MCF 10A (cell line): ENCODE data around the gene COG1. TPM values are rescaled to one million over a fixed set of nuclear protein-coding genes. Genes with fewer than 3 reads are reported as not detected.

ENCODE experiments used
- BruUV-seq: library from RNA; stranded (reverse); fragments of 400-500 nt; replicated peaks from 2 replicates; lab custom pipeline; 2021; lab: Mats Ljungman, UMichigan
- CTCF ChIA-PET: fragments of 300-600 bp; sonication (Branson Sonifier 250); formaldehyde crosslinking; extraction: SDS; loops from one replicate; lab custom pipeline; 2021; ENCODE audit warnings: antibody characterized with exemption, inconsistent platforms; lab: Yijun Ruan, JAX
- POLR2A ChIA-PET: fragments of 300-600, 350-650 bp; sonication (Branson Sonifier 250); formaldehyde crosslinking; extraction: SDS; loops from one replicate; lab custom pipeline; 2020; ENCODE audit warnings: antibody characterized with exemption, inconsistent platforms; lab: Yijun Ruan, JAX
- DNase-seq: peaks from one replicate; pipeline ENCODE4 v3.0.0-alpha.2; 2018; ENCODE audit not compliant: unreplicated experiment
- H3K27ac Mint-ChIP-seq: one replicate; pipeline ENCODE4 v1.8.0; 2022; ENCODE audit warnings: mild to moderate bottlenecking, low read depth, mixed read lengths; ENCODE audit not compliant: unreplicated experiment
- H3K27me3 Mint-ChIP-seq: one replicate; pipeline ENCODE4 v1.8.0; 2022; ENCODE audit warnings: mixed read lengths; ENCODE audit not compliant: insufficient read depth, unreplicated experiment
- H3K36me3 Mint-ChIP-seq: one replicate; pipeline ENCODE4 v1.8.0; 2022; ENCODE audit warnings: mild to moderate bottlenecking, moderate library complexity, mixed read lengths; ENCODE audit not compliant: insufficient read depth, unreplicated experiment
- H3K4me1 Mint-ChIP-seq: one replicate; pipeline ENCODE4 v1.8.0; 2022; ENCODE audit warnings: mixed read lengths; ENCODE audit not compliant: insufficient read depth, unreplicated experiment
- H3K4me3 Mint-ChIP-seq: one replicate; pipeline ENCODE4 v1.8.0; 2022; ENCODE audit warnings: mild to moderate bottlenecking, moderate library complexity, mixed read lengths; ENCODE audit not compliant: unreplicated experiment
- H3K9me3 Mint-ChIP-seq: one replicate; pipeline ENCODE4 v1.8.0; 2022; ENCODE audit warnings: mixed read lengths; ENCODE audit not compliant: unreplicated experiment
- CTCF ChIP-seq: fragments of 200-600 bp; IDR thresholded peaks from one replicate; pipeline ENCODE4 v1.8.0; 2022; ENCODE audit warnings: antibody characterized with exemption, mild to moderate bottlenecking; ENCODE audit not compliant: unreplicated experiment
- intact Hi-C: fragments of 100-400 bp; cut with micrococcal nuclease; formaldehyde crosslinking; loops from 2 replicates; pipeline ENCODE4 v1.14.1; 2022
- total RNA-seq: library from RNA; stranded (reverse); gene quantifications from 2 replicates; pipeline ENCODE4 v1.2.3, GENCODE V29; 2022

COG1 gene
- total RNA-seq, 1 experiment from 2014 or later = 42.8 TPM

GRCh38 chr17:73187203-73187769 is 5.6 kb upstream of the COG1 start:
- ChIA-PET POLR2A (interaction anchor here (0.6 kb wide), 1 partner anchor 16 kb away, joined by 7 read pairs; no protein-coding TSS in a partner anchor), CTCF (interaction anchor here (0.6 to 6.3 kb wide), 4 partner anchors 9 to 628 kb away, joined by 3 to 130 read pairs (median 8); no protein-coding TSS in a partner anchor)
- Mint-ChIP-seq H3K4me1 (no peaks in the 10 kb centered on the region), H3K27ac (no peak overlapping the region), H3K27me3 (no peaks in the 10 kb centered on the region), H3K4me3 (no peak overlapping the region), H3K9me3 (no peaks in the 10 kb centered on the region), H3K36me3 (peaks cover 7% of the 10 kb centered on the region)
- BruUV-seq = no TSS peak
- no peak for DNase-seq
- intact Hi-C loops = no loop called here
- TF ChIP-seq CTCF = no peak

- H3K27ac Mint-ChIP-seq = no peak overlapping the region
- H3K36me3 Mint-ChIP-seq = peaks cover 7% of the 10 kb centered on the region
- ChIA-PET POLR2A (interaction anchor here (0.6 kb wide), 1 partner anchor 16 kb away, joined by 7 read pairs; no protein-coding TSS in a partner anchor), CTCF (interaction anchor here (0.6 to 6.3 kb wide), 6 partner anchors 101 to 628 kb away, joined by 3 to 130 read pairs (median 3); no protein-coding TSS in a partner anchor)
- H3K9me3 Mint-ChIP-seq = no peaks in the 10 kb centered on the region
- DNase-seq = peak; percentile 17
- intact Hi-C loops = no loop called here
- no TSS peak for BruUV-seq
- no peak overlapping the region for H3K4me3 Mint-ChIP-seq
- no peak for TF ChIP-seq CTCF
- H3K27me3 Mint-ChIP-seq = no peaks in the 10 kb centered on the region
- H3K4me1 Mint-ChIP-seq = no peaks in the 10 kb centered on the region
These were observed 4.8 kb upstream of the COG1 start for GRCh38 chr17:73188011-73188410.

- peak; percentile 45 for TF ChIP-seq CTCF
- peaks cover 7% of the 10 kb centered on the region for H3K36me3 Mint-ChIP-seq
- H3K27ac Mint-ChIP-seq = no peak overlapping the region
- intact Hi-C loops = loop anchor here (2.0 to 5.0 kb wide), 2 partner anchors 57 to 627 kb away; no protein-coding TSS in a partner anchor
- peak; percentile 42 for DNase-seq
- no peaks in the 10 kb centered on the region for H3K4me1 Mint-ChIP-seq
- H3K4me3 Mint-ChIP-seq = no peak overlapping the region
- CTCF ChIA-PET = interaction anchor here (0.6 to 6.3 kb wide), 15 partner anchors 9 to 633 kb away, joined by 3 to 130 read pairs (median 5); no protein-coding TSS in a partner anchor
- POLR2A ChIA-PET = interaction anchor here (1.0 to 13.7 kb wide), 4 partner anchors 40 to 633 kb away, joined by 3 to 148 read pairs (median 4); a partner anchor contains a TSS
- BruUV-seq = no TSS peak
- H3K27me3 Mint-ChIP-seq = no peaks in the 10 kb centered on the region
- H3K9me3 Mint-ChIP-seq = no peaks in the 10 kb centered on the region
These were observed 3.3 kb upstream of the COG1 start for GRCh38 chr17:73189417-73190099.
